ENCODE measurements around the gene TUBA1B. TPM values are rescaled to one million over a fixed set of nuclear protein-coding genes. Genes with fewer than 3 reads are reported as not detected.

TUBA1B gene
- total RNA-seq, 1 experiment from 2014 or later, result 2,063 TPM

DNA sequence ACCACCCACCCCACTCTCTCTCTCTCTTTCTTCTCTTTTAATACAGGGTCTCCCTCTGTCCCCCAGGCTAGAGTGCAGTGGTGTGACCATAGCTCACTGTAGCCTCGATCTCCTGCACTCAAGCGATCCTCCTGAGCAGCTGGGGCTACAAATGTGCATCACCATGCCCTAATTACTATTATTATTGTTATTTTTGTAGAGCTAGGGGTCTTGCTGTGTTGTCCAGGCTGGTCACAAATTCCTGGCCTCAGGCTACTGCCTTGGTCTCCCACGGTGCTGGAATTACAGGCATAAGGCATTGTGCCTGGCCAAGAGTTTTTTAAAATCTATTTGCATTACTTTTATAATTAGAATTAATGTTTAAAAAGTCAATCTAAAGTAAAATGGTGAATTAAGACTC lies 23.0 kb upstream of the TUBA1B start:
- Mint-ChIP-seq H3K27ac (peak overlapping the region in 1 of 3 experiments; percentile 91; a peak in 1 of 7 replicates), H3K36me3 (ENCODE audit: insufficient read depth in 1 of 3, low read depth in 3 of 3) (no peaks in the 10 kb centered on the region), H3K4me3 (no peak overlapping the region), H3K27me3 (ENCODE audit: low read depth) (no peaks in the 10 kb centered on the region; the same call in 1 of the 2 replicates), H3K9me3 (no peaks in the 10 kb centered on the region; a peak in 1 of 5 replicates), H3K4me1 (no peaks in the 10 kb centered on the region)
- DNase-seq, result no peak
- Histone ChIP-seq H3T11ph (ENCODE audit: low read length) (no peak overlapping the region), H3K4me1 (ENCODE audit: insufficient read depth, low read length) (no peaks in the 10 kb centered on the region), H4K91ac (ENCODE audit: insufficient read length, low read depth, low read length) (no peak overlapping the region), H4K8ac (replicated peaks; ENCODE audit: insufficient read length, low read depth, low read length) (no peak overlapping the region), H3K27me3 (ENCODE audit: insufficient read depth, low read length) (no peaks in the 10 kb centered on the region), H2AFZ (ENCODE audit: low read length) (no peak overlapping the region), H3K14ac (ENCODE audit: insufficient read depth, low read length) (no peak overlapping the region), H3K18ac (ENCODE audit: insufficient read length, low read depth, low read length) (no peak overlapping the region), H3K56ac (ENCODE audit: insufficient read length, low read depth, low read length) (no peak overlapping the region), H3K79me2 (ENCODE audit: insufficient read depth, low read length) (no peaks in the 10 kb centered on the region), H3K23me2 (ENCODE audit: insufficient read length, low read depth, low read length, poor library complexity, severe bottlenecking) (no peaks in the 10 kb centered on the region), H2BK15ac (ENCODE audit: low read depth, low read length) (no peak overlapping the region), H2AK5ac (ENCODE audit: insufficient read length, low read length) (no peak overlapping the region), H2BK5ac (ENCODE audit: insufficient read length, low read length) (no peak overlapping the region), H3K4me2 (ENCODE audit: insufficient read depth, insufficient read length, low read length) (no peak overlapping the region), H3K9me3 (ENCODE audit: control insufficient read depth, low read depth, low read length) (no peaks in the 10 kb centered on the region), H2BK120ac (ENCODE audit: low read depth, low read length, poor library complexity, severe bottlenecking) (no peak overlapping the region), H4K20me1 (ENCODE audit: control insufficient read depth, insufficient read depth, insufficient read length) (no peaks in the 10 kb centered on the region), H3K9ac (ENCODE audit: extremely low read depth, insufficient read length, low read length) (no peak overlapping the region), H2BK20ac (ENCODE audit: low read depth, low read length, poor library complexity, severe bottlenecking) (no peak overlapping the region), H4K5ac (ENCODE audit: insufficient read length, low read depth, low read length) (no peak overlapping the region), H3K27ac (ENCODE audit: insufficient read length, low read depth, low read length) (no peak overlapping the region), H2BK12ac (ENCODE audit: insufficient read length, low read depth, low read length) (no peak overlapping the region), H3K23ac (ENCODE audit: insufficient read length, low read depth, low read length) (no peak overlapping the region), H3K4ac (ENCODE audit: low read depth, low read length) (no peak overlapping the region), H3K79me1 (ENCODE audit: insufficient read depth, low read depth, low read length, poor library complexity, severe bottlenecking) (no peaks in the 10 kb centered on the region)
- WGBS (ENCODE audit: extremely low coverage, insufficient read length, low lambda C conversion rate), result no CpG with 5 or more reads among the region's 3 CpGs
- TF ChIP-seq, protein P1, sequence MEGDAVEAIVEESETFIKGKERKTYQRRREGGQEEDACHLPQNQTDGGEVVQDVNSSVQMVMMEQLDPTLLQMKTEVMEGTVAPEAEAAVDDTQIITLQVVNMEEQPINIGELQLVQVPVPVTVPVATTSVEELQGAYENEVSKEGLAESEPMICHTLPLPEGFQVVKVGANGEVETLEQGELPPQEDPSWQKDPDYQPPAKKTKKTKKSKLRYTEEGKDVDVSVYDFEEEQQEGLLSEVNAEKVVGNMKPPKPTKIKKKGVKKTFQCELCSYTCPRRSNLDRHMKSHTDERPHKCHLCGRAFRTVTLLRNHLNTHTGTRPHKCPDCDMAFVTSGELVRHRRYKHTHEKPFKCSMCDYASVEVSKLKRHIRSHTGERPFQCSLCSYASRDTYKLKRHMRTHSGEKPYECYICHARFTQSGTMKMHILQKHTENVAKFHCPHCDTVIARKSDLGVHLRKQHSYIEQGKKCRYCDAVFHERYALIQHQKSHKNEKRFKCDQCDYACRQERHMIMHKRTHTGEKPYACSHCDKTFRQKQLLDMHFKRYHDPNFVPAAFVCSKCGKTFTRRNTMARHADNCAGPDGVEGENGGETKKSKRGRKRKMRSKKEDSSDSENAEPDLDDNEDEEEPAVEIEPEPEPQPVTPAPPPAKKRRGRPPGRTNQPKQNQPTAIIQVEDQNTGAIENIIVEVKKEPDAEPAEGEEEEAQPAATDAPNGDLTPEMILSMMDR (conservative IDR thresholded peaks at IDR 0.05), result no peak
